Activated CD4-positive, alpha-beta T cell treated with anti-CD3 and anti-CD28 coated beads for 48 hours (primary cell): ENCODE results near the gene C1GALT1.
"Not testable (repeated sequence)": the region's sequence is repeated elsewhere in the genome, so short reads cannot be mapped to it uniquely, and the experiment has no call there.

ENCODE experiments used
- DNase-seq: peaks from one replicate; pipeline ENCODE4 v3.0.0-alpha.2; 2020

Gene C1GALT1

GRCh38 chr7:7182156-7183060 is at the start of gene C1GALT1:
Gene C1GALT1 (plus strand): TSS chr7:7182544. CDS start chr7:7234320, 51,776 bp downstream.
- peak; percentile 98 for DNase-seq

GRCh38 chr7:7134046-7134445 is 48.3 kb upstream of the C1GALT1 start:
- DNase-seq, result no peak

DNA sequence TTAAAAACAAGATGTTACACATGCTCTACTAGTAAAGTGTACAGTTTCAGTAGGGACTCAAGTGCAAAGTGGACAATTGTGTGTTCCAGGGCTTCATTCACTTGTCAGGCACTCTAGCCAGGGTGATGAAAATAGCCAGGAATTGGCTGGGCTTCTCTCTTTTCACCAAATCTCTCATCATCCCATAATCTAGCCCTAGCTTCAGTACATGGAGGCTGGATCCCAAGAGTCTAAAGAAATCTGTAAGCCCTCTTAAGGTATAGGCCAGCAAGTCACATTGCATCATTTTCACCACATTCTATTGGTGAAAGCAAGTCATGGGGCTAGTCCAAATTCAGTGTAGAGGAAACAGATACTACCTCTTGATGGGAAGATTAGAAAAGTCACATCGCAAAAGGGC is 47.3 kb upstream of the C1GALT1 start:
- no peak for DNase-seq

DNA sequence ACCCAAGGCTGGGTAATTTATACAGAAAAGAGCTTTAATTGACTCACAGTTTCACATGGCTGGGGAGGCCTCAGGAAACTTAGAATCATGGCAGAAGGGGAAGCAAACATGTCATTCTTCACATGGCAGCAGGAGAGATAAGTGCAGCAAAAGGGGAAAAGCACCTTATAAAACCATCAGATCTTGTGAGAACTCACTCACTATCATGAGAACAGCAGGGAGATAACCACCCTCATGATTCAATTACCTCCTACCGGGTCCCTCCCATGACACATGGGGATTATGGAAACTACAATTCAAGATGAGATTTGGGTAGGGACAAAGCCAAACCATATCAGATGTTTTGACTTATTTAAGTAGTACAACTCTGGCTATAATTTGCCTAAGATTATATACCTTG is 46.4 kb upstream of the C1GALT1 start:
- not testable (repeated sequence) for DNase-seq

DNA sequence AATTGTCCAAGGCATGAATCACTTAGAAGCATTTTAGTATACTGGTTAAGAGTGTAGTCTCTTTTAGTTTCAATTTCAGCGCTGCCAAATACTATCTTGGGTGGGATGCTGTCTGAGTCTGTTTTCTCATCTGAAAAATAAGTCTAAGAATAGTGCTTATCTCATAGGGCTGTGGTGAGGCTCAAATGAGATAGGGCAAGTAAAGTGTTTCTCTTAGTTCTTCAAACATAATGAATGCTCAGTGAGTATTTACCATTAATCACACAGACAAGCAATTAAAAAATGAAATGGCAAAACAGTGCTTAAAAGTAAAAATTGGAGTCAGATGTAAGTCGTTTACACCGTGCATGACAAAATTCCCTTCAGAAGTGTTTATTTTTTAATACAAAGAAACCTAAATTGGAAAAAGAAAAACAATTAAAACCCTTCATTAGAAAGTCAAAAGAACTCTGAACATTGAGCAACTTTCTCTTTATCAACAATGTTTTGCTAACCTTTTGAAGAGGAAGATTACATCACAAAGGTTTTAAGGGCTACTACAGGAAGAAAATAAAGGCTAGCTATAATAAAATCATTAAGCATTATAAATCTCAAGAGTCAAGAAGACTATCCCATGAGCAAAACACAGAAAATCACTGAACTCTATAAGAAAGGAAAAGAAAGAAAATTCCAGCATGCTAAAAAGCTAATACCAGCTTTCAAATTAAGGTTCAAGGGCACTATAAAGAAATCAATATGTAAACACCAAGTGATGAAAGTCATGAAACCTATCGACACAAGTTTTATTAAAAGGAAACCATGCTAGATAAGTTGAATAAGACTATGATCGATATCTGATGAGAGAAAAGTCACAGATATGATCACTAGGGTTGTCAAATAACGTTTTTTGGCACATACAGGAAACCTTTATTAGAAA is 45.6 kb upstream of the C1GALT1 start:
- no peak for DNase-seq

DNA sequence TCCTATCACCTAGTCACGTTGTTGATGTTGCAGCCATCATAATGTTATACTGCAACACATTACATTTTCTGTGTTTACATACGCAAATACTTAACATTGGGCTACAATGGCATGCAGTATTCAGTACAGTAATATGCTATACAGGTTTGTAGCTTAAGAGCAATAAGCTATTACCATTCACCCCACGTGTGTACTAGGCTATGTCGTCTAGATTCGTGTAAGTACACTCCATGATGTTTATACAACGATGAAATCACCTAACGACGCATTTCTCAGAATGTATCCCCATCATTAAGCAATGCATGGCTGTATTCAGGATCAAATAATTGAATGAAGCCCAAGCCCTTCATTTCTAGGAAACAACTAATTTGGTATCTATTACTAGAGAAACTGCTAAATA is 43.4 kb upstream of the C1GALT1 start:
- DNase-seq, result no peak

DNA sequence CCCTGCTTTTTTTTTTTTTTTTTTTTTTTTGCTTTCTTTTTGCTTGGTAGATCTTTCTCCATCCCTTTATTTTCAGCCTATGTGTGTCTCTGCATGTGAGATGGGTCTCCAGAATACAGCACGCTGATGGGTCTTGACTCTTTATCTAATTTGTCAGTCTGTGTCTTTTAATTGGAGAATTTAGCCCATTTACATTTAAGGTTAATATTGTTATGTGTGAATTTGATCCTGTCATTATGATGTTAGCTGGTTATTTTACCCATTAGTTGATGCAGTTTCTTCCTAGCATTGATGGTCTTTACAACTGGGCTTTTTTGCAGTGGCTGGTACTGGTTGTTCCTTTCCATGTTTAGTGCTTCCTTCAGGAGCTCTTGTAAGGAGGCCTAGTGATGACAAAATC is 38.9 kb upstream of the C1GALT1 start:
- not testable (repeated sequence) for DNase-seq

DNA sequence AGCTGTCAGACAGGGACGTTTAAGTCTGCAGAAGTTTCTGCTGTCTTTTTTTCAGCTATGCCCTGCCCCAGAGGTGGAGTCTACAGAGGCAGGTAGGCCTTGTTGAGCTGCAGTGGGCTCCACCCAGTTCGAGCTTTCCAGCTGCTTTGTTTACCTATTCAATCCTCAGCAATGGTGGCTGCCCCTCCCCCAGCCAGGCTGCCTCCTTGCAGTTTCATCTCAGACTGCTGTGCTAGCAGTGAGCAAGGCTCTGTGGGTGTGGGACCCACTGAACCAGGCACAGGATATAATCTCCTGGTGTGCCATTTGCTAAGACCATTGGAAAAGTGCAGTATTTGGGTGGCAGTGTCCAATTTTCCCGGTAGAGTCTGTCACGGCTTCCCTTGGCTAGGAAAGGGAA is 37.2 kb upstream of the C1GALT1 start:
- DNase-seq, result not testable (repeated sequence)

- no peak for DNase-seq
Observed at GRCh38 chr7:7146837-7147236, 35.5 kb upstream of the C1GALT1 start.

GRCh38 chr7:7148798-7149481 is 33.4 kb upstream of the C1GALT1 start:
- DNase-seq, result no peak

DNA sequence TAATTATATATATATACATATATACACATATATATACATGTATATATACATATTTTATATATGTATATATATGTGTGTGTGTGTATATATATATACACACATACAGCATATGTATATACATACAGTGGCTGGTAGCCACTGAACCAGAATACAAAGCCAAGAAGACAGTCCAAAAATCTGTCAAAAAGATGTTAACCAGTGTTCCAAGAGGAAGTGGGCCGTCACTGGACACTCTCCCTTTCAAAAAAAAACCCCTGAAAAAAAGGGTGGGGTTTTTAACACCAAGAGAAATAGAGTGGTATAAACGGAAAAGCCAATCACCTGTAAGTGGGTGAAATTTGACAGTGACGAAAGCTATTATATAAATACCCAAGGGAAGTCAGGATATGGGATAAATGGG is 31.1 kb upstream of the C1GALT1 start:
- DNase-seq, result no peak

GRCh38 chr7:7151865-7152264 is 30.5 kb upstream of the C1GALT1 start:
- no peak for DNase-seq

- no peak for DNase-seq
Observed at GRCh38 chr7:7152315-7152714, 30.0 kb upstream of the C1GALT1 start.

GRCh38 chr7:7154355-7154754 is 28.0 kb upstream of the C1GALT1 start:
- DNase-seq, result not testable (repeated sequence)

DNA sequence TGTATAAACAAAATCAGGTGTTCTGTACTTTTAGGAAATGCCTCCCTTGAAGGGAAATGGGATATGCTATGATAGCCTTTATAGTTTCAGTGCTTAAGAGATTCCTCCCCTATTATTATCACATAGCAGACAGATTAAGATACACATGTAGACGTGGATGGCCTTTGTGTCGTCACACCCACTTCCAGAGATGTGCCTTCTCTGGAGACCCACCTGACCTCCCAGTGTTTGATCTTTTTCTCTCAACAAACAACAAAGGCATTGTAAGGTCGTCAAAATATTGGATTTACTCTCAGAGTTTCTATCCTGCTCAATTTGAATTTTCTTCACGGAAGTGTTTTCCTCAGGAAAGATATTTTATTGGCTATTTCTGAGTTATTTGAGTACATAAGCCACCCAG is 25.7 kb upstream of the C1GALT1 start:
- DNase-seq, result no peak

GRCh38 chr7:7157177-7157886 is 25.0 kb upstream of the C1GALT1 start:
- DNase-seq, result peak; percentile 38

- DNase-seq, result no peak
Observed at GRCh38 chr7:7157887-7158271, 24.5 kb upstream of the C1GALT1 start.

DNA sequence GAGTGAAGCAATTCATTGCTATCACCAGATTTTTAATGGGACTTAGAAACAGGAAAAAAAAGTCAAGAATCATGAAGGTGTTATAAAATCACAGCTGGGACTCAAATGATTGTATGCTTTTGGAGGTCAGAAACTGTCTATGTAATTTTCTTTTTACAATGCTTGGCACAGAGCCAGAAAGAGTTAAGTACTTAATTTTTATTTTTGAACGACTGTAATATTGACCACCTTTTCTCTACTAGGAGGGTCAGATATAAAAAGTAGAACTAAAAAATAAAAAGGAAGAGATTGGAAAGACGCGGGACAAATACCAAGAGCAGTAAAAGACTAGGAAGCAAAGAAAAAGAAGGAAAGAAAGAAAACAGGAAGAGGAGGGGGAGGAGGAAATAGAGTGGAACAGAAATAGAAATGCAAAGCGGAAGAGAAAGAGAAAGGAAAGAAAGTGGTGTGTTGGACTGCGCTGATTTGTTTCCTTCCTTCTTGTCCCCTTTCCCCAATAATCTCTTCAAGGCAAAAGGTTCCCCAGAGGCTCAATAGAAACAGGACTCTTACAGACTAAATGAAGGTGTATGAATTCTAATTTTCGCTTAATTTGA is 23.2 kb upstream of the C1GALT1 start:
- no peak for DNase-seq

- DNase-seq, result no peak
Observed at GRCh38 chr7:7164591-7164990, 17.8 kb upstream of the C1GALT1 start.

- no peak for DNase-seq
Observed at GRCh38 chr7:7165372-7165771, 17.0 kb upstream of the C1GALT1 start.

DNA sequence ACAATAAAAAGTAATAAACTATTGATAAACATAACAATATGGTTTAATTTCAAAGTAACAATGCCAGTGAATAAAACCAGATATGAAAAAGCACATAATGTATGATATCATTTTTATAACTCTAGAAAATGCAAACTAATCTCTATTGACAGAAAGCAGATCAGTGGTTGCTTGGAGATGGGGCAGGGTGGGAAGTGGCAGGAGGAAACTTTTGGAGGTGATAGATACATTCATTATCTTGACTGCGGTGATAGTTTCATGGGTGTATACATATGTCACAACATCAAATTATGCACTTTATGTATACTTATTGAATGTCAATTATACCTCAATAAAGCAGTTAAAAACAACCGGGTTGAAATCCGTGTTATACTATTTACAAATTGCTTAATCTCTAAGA is 16.0 kb upstream of the C1GALT1 start:
- DNase-seq, result no peak

GRCh38 chr7:7169296-7169695 is 13.0 kb upstream of the C1GALT1 start:
- no peak for DNase-seq
